VCaP (cell line): ENCODE results near the gene NRARP.
"Not testable (repeated sequence)": the region's sequence is repeated elsewhere in the genome, so short reads cannot be mapped to it uniquely, and the experiment has no call there.

Experiments
- H3K27ac ChIP-seq: fragments of 450-650 bp; 2 replicates; pipeline ENCODE4 v1.5.1; 2017
- TF ChIP-seq, protein P1 (sequence below): fragments of 450-650 bp; conservative IDR thresholded peaks from 2 replicates; pipeline ENCODE4 v1.5.1; 2017; ENCODE audit warnings: mild to moderate bottlenecking, moderate library complexity

Gene NRARP, protein sequence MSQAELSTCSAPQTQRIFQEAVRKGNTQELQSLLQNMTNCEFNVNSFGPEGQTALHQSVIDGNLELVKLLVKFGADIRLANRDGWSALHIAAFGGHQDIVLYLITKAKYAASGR

DNA sequence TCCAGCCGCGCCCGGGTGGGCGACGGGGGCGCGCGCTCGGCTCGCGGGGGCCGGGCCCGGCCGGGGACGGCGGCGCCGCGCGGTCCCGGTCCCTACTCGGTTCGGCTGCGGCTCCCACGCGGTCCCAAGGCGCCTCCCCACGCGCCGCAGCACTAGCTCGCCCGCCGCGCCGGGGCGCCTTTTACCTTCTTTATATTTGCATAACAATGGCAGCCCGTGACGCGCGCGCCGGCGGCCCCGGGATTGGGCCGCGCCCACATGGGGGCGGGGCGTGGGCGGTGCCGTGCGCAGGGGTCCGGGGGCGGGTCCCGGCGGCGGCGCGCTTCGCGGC lies at the start of gene NRARP:
NRARP (minus strand) TSS at position 154 of the 331 bp plus-strand sequence. CDS start 343 bp downstream, outside the sequence.
- TF ChIP-seq, protein P1, sequence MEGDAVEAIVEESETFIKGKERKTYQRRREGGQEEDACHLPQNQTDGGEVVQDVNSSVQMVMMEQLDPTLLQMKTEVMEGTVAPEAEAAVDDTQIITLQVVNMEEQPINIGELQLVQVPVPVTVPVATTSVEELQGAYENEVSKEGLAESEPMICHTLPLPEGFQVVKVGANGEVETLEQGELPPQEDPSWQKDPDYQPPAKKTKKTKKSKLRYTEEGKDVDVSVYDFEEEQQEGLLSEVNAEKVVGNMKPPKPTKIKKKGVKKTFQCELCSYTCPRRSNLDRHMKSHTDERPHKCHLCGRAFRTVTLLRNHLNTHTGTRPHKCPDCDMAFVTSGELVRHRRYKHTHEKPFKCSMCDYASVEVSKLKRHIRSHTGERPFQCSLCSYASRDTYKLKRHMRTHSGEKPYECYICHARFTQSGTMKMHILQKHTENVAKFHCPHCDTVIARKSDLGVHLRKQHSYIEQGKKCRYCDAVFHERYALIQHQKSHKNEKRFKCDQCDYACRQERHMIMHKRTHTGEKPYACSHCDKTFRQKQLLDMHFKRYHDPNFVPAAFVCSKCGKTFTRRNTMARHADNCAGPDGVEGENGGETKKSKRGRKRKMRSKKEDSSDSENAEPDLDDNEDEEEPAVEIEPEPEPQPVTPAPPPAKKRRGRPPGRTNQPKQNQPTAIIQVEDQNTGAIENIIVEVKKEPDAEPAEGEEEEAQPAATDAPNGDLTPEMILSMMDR = no peak
- peak within 1 kb of the TSS; percentile 96 for H3K27ac ChIP-seq

DNA sequence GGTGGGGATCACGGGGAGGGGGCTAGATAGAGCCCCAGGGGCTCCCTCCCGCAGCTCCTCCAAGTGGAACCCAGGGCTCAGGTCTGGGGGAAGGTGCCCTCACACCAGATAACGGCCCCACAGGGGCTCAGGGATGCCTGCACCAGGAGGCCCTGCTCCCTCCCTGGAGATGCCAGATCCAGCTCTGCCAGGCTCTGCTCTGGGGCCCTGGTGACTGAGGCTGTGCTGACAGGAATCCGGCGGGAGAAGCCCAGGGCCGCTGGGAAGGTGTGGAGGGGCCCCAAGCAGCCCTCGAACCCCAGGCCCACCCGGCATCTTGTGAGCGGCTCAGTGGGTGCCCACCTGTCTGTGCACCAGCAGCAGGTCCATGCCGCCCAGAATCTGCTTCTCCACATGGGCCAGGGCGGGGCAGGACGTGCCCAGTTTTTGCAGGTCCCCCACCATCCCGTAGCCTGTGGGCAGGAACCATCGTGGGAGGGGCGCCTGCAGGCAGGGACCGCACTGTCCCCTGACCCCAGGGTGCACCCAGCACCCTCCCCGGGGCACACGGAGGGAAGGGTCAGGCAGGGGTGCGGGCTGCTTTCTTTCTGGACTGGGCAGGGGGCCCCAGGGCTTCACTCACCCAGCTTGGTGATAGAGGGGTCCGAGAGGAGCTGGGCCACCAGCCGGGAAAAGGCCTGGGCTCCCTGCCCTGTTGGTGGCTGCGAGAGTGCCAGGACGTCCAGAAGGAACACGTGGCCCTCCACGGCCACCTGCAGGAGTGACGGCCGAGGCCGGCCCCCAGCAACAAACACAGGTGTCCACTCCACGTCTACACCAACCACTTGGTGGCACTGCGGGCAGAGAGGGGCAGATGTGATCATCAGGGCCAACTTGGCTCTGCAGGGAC lies 48.9 kb upstream of the NRARP start:
- TF ChIP-seq, protein P1 = peak; percentile 35
- H3K27ac ChIP-seq = no peak overlapping the region

DNA sequence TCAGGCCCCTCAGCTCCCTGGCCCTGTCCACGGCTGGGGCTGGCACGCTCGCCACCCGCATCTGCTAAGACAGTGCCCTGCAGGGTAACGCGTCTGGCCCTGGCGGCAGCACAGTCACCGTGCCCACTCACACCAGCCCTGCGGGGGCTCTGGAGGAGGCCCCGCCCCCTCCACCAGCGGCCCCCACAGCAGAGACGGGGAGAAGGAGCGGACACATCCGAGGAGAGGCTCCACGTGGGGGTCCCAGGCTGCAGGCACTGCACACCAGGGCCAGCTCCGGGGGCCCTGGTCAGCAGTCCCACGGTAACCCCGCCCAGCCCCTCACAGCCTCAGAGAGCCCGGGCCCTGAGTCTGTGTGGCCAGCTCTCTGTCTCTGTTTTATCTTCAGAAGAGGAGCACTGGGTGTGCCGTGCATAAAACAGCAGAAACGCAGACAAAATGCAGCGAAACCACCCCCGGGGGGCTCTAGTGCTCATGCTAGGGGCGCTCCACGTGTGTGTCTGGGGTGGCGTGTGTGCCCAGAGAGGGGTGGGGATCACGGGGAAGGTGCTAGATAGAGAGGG lies 47.5 kb upstream of the NRARP start:
- TF ChIP-seq, protein P1 = no peak
- no peak overlapping the region for H3K27ac ChIP-seq

DNA sequence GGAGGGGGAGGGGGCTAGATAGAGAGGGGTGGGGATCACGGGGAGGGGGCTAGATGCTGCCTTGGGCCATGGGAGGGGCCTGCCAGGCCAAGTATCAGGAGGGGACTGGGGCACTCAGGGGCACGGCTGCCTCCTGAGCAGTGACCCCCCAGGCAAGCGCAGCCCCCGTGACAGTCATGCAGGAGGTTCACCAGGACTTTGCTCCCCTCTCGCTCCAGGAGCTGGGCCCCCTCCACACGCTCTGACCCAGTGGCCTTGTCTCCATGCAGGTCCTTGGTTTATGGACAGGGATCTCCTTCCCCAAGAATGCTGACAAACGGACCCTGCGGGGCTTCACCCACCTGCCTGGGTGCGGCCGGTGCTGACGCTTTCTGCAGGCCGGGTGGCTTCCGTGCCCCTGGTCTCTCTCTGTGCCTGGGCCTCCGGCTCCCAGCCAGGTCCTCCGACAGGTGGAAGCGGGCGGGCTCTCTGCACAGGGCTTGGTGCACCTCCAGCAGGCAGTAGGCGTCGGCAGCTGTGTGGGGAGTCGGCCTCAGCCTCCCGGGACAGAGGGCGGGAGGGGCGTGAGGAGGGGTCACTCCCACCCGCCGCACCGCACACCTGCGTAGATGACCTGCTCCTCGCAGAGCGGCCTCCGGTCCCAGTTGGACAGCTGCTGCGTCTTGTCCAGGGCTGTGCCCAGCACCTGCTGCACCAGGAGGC lies 46.8 kb upstream of the NRARP start:
- TF ChIP-seq, protein P1 = no peak
- no peak overlapping the region for H3K27ac ChIP-seq

DNA sequence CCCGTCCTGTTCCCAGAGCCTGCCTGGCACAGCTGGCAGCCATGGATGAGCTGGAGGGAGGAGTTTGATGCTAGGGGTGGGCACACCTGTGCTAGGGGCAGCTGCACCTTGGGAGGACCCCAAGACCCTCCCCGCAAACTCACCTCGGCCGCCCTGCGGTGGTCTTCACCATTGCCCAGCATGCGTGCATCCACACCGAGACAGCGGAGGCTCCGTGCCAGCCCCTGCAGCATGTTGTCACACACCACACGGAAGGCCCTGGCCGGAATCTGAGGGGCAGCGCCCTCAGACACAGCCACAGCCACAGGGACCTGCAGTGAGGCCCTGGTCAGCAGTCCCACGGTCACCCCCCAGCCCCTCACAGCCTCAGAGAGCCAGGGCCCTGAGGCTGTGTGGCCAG lies 45.9 kb upstream of the NRARP start:
- TF ChIP-seq, protein P1 = no peak
- no peak overlapping the region for H3K27ac ChIP-seq

DNA sequence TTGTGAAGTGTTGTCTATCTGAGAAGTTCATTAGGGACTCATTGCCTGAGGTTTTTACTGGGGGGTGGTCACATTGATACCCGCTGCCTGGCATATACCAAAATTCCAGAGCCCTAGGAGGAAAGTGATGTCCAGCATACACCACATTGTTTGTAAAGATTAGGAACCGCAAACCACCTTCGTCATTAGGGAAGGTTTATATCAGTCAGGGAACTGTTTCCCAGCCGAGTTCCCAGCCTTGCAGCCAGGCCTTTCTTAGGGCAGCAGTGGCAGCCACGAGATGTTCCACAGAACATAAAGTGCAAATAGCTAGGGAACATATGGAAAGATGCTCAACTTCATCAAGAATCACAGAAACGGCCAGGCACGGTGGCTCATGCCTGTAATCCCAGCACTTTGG lies 40.4 kb upstream of the NRARP start:
- no peak overlapping the region for H3K27ac ChIP-seq
- TF ChIP-seq, protein P1 = no peak

DNA sequence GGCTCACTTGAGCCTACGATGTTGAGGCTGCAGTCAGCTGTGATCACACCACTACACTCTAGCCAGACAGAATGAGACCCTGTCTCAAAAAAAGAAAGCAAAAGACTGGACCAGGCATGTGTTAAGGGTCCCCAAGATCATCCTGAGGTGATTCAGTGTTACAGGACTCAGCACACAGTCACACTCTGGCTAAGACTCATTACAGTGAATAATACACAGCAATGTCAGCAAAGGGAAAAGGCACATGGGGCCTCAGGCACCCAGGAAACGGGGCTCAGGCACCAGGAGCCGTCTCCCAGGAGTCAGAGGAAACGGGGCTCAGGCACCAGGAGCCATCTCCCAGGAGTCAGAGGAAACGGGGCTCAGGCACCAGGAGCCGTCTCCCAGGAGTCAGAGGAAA lies 39.2 kb upstream of the NRARP start:
- TF ChIP-seq, protein P1 = no peak
- H3K27ac ChIP-seq = no peak overlapping the region

DNA sequence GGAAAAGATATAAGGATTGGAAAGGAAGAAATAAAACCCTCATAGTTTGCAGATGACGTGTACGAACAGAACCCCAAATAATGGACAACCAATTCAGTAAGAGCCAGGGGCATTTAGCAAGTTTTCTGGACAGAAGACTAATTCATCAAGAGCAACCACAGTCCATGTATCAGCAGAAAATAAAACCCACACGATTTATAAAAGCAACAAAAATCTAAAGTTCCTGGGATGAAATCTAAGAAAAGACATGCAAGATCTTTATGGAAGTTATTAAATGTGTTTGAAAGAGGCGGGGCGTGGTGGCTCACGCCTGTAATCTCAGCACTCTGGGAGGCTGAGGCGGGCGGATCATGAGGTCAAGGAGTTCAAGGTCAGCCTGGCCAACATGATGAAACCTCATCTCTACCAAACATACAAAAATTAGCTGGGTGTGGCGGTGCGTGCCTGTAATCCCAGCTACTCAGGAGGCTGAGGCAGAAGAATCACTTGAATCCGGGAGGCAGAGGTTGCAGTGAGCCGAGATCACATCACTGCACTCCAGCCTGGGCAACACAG lies 37.9 kb upstream of the NRARP start:
- H3K27ac ChIP-seq = not testable (repeated sequence)
